HepG2 (cell line): ENCODE results near the gene RREB1. TPM values are rescaled to one million over a fixed set of nuclear protein-coding genes. Genes with fewer than 3 reads are reported as not detected.

Source experiments
- ARID3A ChIP-seq: IDR thresholded peaks from 2 replicates; pipeline ENCODE4 v1.6.1; 2012; ENCODE audit warnings: low read depth, low read length, improper control_type of control experiment
- CENPBD1 ChIP-seq: sonication (generic); formaldehyde crosslinking; IDR thresholded peaks from 2 replicates; pipeline ENCODE4 v1.8.0; 2022; ENCODE audit warnings: missing genetic modification reagents, low read depth, mild to moderate bottlenecking, borderline replicate concordance
- EZH2 ChIP-seq: conservative IDR thresholded peaks from 2 replicates; pipeline ENCODE4 v1.6.1; 2012; ENCODE audit warnings: mild to moderate bottlenecking, low read depth, low read length, moderate library complexity
- FOXP1 ChIP-seq, 2 experiments: fragments of 450-650 bp in 1 of 2; IDR thresholded peaks; 2 replicates each; pipeline ENCODE4 v1.6.1; 2017 to 2018; ENCODE audit warnings: antibody characterized with exemption in 1 of 2
- NFIC ChIP-seq: IDR thresholded peaks from 2 replicates; pipeline ENCODE4 v1.6.1; 2012; ENCODE audit warnings: mild to moderate bottlenecking, low read length, inconsistent platforms
- SKIL ChIP-seq: sonication (generic); formaldehyde crosslinking; IDR thresholded peaks from 2 replicates; pipeline ENCODE4 v1.8.0; 2022; ENCODE audit warnings: missing genetic modification reagents, mild to moderate bottlenecking, moderate library complexity, borderline replicate concordance
- SNAPC4 ChIP-seq: sonication (generic); formaldehyde crosslinking; IDR thresholded peaks from 2 replicates; pipeline ENCODE4 v1.4.0; 2020; ENCODE audit warnings: mild to moderate bottlenecking, missing genetic modification reagents
- TCF12 ChIP-seq, 2 experiments: fragments of 450-650 bp in 1 of 2; sonication (generic) in 1 of 2; formaldehyde crosslinking in 1 of 2; IDR thresholded peaks; 2 replicates each; pipeline versions ENCODE4 v1.6.1 to v1.8.0; 2017 to 2022; ENCODE audit warnings: antibody characterized with exemption in 1 of 2, mild to moderate bottlenecking in 1 of 2, missing genetic modification reagents in 1 of 2, moderate library complexity in 1 of 2
- ZNF678 ChIP-seq: sonication (generic); formaldehyde crosslinking; IDR thresholded peaks from 2 replicates; pipeline ENCODE4 v1.4.0; 2020; ENCODE audit warnings: mild to moderate bottlenecking, missing genetic modification reagents
- ZNF703 ChIP-seq: sonication (generic); formaldehyde crosslinking; IDR thresholded peaks from 2 replicates; pipeline ENCODE4 v1.5.1; 2020; ENCODE audit warnings: missing genetic modification reagents, mild to moderate bottlenecking, moderate library complexity, borderline replicate concordance
- polyA plus RNA-seq, 8 experiments: library from polyadenylated mRNA; depleted of rRNA in 3 of 8; stranded (reverse) in 7 of 8; unstranded in 1 of 8; fragments of >200 nt; fragmentation: Illumina TruSeq in 4 of 8; extraction: Trizol in 4 of 8; gene quantifications; 2 replicates each; pipeline versions ENCODE4 v1.2.1 to v1.2.3, GENCODE V29; 2011 to 2016; ENCODE audit warnings: low read depth in 4 of 8, missing spikeins in 1 of 8, mixed read lengths in 1 of 8; ENCODE audit not compliant: insufficient read depth in 1 of 8
- total RNA-seq, 5 experiments: library from RNA; depleted of rRNA; stranded (reverse); fragments of >200 nt; fragmentation: Illumina TruSeq; extraction: Trizol; gene quantifications; 2 replicates each; pipeline ENCODE4 v1.2.3, GENCODE V29; 2016; ENCODE audit warnings: low read depth in 1 of 5

Gene RREB1
- total and polyA plus RNA-seq, 2 of the 13 experiments (the other 11 are each of a cell fraction or from before 2014, with no cell fraction given) = 6.1 to 23.2 TPM

- peak; percentile 87; the same call in 1 of the 2 replicates for TF ChIP-seq SKIL
- TF ChIP-seq TCF12 (IDR thresholded peaks at IDR 0.05) = no peak
- TF ChIP-seq TCF12 (CRISPR knock-in tag; IDR thresholded peaks at IDR 0.05) = no peak
- TF ChIP-seq NFIC = no peak
- TF ChIP-seq FOXP1 (IDR thresholded peaks at IDR 0.05) = no peak
- TF ChIP-seq FOXP1 (CRISPR knock-in tag; IDR thresholded peaks at IDR 0.05) = peak; percentile 81
- no peak for TF ChIP-seq ZNF703 (CRISPR knock-in tag)
- no peak for TF ChIP-seq ZNF678 (CRISPR knock-in tag)
- peak; percentile 40; the same call in 1 of the 2 replicates for TF ChIP-seq ARID3A
- TF ChIP-seq SNAPC4 (CRISPR knock-in tag) = no peak; the same call in 1 of the 2 replicates
- no peak for TF ChIP-seq EZH2
- no peak for TF ChIP-seq CENPBD1 (CRISPR knock-in tag)
- TF ChIP-seq, all 625 proteins: peak for 178
Observed at GRCh38 chr6:7241709-7242645, 134.2 kb downstream of the RREB1 start (continued).
